NCI-H510A treated with DMSO at 0.1 percent for 48 hours (cell line): ENCODE data around the gene PEX11G.
"Not testable (repeated sequence)": the region's sequence is repeated elsewhere in the genome, so short reads cannot be mapped to it uniquely, and the experiment has no call there.

ENCODE experiments used
- DNase-seq: peaks from one replicate; lab custom pipeline; 2025; lab: John Stamatoyannopoulos, UW

Gene PEX11G

GRCh38 chr19:7467009-7467989 lies 21.5 kb downstream of the PEX11G start:
- DNase-seq, result no peak

DNA sequence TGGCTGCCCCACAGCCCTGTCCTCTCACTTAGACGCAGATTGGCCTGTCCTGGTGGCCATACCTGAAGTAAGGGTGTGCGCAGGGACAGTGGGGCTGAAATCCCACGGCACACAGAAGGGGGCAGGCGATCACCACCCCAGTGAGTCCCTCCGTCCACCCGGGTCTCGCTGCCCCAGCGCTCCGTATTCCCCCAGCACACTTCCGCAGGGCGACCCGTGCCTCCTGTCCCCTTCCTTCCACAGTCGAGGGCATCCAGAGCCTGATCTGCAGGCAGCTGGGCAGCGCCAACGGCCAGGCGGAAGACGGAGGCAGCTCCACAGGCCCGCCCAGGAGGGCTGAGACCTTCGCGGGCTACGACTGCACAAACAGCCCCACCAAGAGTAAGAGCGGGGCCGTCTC lies 25.3 kb downstream of the PEX11G start:
- no peak for DNase-seq

- DNase-seq, result no peak
These were observed 26.8 kb downstream of the PEX11G start for GRCh38 chr19:7461841-7462629.

DNA sequence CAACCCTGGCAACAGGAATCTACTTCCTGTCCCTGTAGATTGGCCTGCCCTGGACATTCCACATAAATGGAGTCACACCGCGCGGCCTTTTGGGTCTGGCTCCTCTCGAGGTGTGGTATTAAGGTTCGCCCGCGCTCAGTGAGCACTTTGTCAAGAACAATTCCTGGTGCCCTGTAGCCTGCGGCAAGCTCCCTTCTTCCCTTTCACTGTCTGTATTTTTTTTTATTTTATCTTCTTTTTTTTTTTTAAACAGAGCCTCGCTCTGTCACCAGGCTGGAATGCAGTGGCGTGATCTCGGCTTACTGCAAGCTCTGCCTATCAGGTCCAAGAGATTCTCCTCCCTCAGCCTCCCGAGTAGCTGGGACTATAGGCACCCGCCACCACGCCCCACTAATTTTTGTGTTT lies 28.3 kb downstream of the PEX11G start:
- no peak for DNase-seq

- DNase-seq, result no peak
These were observed 29.1 kb downstream of the PEX11G start for GRCh38 chr19:7459773-7460172.

DNA sequence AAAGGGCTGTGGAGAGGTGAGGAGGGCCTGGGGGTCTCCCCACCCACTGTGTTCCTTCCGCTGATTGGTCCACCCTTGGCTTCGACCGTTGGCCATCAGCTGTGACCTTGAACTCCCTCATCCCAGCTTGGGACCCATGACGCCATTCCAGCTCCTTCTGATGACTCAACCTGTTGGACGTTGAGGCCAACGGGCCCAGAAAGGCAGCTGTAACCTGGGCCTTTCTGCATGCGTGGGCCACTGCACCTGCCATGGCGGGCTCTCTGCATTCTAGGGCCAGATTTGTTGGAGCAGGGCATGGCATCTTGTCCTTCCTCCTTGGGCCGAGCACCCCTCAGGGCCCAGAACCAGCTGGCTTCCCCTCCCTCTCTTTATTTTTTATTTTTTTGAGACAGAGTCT lies 30.2 kb downstream of the PEX11G start:
- no peak for DNase-seq

DNA sequence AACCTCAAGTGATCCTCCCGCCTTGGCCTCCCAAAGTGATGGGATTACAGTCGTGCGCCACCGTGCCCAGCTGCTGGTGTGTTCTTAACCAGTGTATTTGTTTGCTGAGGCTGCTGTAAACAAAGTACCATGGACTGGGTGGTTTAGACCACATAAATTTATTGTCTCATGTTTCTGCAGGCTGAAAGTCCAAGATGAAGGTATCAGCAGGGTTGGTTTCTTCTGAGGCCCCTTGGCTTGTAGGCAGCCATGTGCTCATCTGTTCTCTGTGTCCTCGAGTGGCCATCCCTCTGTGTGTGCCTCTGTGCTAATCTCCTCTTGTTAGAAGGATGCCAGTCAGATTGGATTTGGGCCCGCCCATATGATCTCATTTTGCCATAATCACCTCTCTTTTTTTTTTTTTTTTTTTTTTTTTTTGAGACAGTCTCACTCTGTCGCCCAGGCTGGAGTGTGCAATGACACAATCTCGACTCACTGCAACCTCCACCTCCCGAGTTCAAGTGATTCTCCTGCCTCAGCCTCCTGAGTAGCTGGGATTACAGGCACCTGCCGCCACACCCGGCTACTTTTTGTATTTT lies 31.8 kb downstream of the PEX11G start:
- DNase-seq, result no peak

DNA sequence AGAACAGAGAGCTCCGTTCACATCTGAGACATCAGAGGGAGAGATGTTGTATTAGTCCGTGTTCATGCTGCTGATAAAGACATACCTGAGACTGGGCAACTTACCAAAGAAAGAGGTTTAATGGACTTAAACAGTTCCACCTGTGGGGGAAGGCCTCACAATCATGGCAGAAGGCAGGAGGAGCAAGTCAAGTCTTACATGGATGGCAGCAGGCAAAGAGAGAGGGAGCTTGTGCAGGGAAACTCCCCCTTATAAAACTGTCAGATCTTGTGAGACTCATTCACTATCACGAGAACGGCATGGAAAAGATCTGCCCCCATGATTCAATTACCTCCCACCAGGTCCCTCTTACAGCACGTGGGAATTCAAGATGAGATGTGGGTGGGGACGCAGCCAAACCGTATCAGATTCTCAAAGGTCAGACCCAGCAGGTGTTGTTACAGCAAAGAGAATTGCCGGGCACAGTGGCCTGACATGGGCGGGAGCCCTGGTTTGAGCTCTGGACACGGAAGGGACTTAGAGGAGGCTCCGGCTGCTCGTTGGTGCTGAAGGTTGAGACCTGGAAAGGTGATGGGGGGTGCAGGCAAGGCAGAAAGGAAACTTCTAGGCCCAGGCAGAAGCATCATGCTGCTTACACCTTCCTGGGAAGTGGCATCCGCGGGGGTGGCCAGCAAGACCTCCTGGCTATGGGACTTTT lies 33.1 kb downstream of the PEX11G start:
- no peak for DNase-seq

DNA sequence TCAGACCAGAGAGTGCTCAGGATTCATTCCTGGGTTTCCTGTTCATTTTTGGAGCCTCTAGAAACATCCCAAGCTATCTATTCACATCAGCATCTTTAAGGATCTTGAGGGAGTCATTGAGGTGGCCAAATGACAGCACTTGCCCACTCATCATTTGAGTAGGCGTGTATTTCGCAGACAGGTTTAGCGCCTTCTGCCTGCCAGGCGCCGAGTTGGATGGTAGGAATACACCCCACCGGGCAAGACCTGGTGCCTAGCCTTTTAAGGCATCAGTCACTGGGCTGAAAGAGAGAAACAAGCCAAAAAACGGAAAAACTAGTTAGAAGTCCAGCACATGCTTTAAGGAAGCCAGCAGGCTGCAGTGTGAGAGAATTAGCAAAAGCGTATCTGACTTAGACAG lies 33.8 kb downstream of the PEX11G start:
- no peak for DNase-seq

DNA sequence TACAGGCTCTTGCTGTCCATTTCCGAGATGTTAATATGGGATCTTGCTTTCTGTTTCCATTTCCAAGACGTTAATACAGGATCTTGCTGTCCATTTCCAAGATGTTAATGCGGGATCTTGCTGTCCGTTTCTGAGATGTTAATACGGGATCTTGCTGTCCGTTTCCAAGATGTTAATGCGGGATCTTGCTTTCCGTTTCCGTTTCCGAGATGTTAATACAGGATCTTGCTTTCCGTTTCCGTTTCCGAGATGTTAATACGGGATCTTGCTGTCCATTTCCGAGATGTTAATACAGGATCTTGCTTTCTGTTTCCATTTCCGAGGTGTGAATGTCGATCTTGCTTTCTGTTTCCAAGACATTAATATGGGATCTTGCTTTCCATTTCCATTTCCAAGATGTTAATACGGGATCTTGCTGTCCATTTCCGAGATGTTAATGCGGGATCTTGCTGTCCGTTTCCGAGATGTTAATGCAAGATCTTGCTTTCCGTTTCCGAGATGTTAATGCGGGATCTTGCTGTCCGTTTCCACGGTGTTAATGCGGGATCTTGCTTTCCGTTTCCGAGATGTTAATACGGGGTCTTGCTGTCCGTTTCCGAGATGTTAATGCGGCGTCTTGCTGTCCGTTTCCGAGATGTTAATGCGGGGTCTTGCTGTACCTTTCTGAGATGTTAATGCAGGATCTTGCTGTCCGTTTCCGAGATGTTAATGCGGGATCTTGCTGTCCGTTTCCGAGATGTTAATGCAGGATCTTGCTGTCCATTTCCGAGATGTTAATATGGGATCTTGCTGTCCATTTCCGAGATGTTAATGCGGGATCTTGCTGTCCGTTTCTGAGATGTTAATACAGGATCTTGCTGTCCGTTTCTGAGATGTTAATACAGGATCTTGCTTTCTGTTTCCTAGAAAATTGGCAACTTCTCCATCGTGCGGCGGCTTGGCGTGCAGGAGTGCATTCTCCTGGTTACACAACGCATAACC lies 38.3 kb downstream of the PEX11G start:
- DNase-seq, result no peak

- DNase-seq, result not testable (repeated sequence)
These were observed 39.3 kb downstream of the PEX11G start for GRCh38 chr19:7449391-7450070.

DNA sequence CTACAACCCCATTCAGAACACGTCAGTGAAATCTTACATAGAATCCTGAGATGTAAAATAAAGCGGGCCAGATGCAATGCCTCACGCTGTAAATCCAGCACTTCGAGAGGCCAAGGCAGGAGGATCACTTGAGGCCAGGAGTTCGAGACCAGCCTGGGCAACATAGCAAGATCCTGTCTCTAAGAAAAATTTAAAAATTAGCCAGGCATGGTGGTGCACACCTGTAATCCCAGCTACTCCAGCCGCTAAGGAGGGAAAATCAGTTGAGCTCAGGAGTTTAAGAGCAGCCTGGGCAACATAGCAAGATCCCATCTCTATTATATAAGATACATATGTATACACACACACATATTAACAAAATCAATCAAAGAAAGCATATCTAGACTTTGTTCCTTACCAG lies 41.2 kb downstream of the PEX11G start:
- no peak for DNase-seq

DNA sequence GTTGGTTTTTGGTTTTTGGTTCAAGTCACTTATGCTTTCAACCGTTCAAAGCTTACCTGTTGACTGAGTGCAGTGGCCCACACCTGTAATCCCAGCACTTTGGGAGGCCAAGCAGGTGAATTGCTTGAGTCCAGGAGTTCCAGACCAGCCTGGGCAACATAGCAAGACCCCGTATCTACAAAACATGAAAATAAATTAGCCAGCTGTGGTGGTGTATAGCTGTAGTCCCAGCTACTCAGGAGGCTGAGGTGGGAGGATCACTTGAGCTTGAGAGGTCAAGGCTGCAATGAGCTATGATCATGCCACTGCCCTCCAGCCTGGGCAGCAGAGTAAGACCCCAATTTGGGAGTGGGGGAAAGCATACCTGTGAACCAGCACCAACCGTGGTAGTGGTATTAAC lies 43.7 kb downstream of the PEX11G start:
- no peak for DNase-seq

DNA sequence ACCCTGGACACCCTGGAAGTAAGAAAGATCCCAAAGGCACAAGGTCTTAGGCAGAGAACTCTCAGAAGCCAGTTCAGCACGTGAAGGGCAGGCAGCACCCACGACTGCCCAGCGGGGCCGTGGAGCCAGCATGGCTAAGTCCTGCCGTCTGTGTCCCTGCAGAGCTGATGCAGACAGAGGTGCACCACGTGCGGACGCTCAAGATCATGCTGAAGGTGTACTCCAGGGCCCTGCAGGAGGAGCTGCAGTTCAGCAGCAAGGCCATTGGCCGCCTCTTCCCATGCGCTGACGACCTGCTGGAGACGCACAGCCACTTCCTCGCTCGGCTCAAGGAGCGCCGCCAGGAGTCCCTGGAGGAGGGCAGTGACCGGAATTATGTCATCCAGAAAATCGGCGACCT lies 44.8 kb downstream of the PEX11G start:
- DNase-seq, result no peak

DNA sequence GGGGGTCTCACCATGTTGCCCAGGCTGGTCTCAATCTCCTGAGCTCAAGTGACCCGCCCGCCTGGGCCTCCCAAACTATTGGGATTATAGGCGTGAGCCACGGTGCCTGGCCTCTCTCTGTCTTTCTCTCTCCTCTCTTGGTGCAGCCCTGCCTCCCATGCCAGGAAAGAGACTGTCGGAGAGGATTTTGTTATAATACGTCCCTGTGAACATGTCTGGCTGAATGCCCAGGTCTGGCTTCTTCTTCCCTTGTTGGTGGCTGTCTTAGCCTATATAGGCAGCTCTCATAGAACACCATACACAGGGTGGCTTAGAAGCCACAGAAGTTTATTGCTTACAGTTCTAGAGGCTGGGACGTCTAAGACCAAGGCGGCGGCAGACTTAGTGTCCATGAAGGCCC lies 46.4 kb downstream of the PEX11G start:
- DNase-seq, result no peak

DNA sequence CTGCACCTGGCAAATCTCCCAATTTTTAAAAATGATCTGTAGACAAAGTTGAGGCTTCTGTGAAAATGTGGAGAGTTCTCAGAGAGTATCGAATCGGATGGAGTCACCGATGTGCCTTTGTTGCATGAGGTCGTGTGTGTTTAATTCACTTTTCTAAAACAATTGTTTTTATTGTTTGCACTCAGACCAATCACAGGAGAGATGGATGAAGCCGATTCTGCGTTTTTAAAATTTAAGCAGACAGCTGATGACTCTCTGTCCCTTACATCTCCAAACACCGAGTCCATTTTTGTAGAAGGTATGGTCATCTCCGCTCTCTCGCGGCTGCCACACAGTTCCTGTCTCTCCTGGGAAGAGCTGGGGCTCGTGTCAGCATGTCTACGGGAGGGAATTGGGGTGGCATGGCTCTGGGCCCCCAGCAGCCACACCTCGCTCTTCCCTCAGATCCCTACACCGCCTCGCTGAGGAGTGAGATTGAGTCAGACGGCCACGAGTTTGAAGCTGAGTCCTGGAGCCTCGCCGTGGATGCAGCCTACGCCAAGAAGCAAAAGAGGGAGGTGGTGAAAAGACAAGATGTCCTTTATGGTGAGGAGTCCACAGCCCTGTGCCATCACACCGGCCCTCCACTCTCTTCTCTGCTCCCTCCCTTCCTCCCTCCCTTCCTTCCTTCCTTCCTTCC lies 47.2 kb downstream of the PEX11G start:
- DNase-seq, result no peak

DNA sequence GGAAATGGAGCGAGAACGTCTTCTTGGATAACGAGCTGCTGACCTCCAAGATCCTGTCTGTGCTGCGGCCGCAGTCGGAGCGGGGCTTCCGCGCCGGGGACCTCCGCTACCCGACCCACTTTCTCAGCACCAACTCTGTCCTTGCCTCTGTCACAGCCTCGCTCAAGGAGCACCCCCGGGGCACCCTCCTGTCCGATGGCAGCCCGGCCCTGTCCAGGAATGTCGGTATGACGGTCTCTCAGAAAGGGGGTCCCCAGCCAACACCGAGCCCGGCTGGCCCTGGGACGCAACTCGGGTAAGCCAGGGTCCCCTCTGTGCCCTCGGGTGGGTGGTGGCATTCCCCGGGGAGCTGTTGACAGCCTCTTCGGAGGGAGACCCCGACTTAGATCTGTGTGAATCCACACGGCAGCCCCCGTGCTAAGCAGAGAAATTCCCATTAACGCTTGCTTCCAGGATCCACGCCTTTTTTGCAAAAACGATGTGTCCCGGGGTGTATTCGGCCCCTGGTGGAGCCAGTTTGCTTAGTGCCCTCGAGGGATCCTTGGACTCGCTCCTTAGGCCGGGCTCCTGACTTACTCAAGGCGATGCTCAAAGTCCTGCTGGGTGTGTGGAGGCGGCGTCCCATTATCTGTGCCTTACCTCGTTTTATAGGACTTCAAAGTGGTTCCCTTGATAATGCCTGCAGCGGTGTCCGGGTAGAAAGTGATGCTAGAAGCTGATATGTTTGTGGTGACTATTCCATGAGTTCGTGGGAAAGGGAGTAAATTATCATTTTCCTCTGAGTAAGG lies 48.5 kb downstream of the PEX11G start:
- DNase-seq, result no peak

DNA sequence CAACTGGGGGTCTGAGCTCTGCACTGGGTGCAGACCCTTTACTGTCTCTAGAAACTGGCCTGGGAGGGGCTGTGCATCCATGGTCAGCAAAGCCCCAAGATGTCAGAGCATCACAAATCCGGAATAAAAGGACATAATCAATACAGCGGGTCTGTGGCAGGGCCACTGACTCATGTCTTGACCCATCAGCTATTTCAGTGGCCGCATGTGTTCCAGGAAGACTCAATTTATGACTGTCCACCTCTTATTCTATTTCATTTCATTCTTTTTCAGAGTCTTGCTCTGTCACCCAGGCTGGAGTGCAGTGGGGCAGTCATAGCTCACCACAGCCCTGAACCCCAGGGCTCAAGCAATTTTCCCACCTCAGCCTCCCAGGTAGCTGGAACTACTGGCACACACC lies 53.2 kb downstream of the PEX11G start:
- DNase-seq, result no peak

- no peak for DNase-seq
These were observed 54.4 kb downstream of the PEX11G start for GRCh38 chr19:7434391-7434790.
